Measurements from ENCODE around the gene EMX1. TPM values are rescaled to one million over a fixed set of nuclear protein-coding genes. Genes with fewer than 3 reads are reported as not detected.
A peak's percentile ranks its signal among the peaks of the same experiment; 100 is the strongest.

Gene EMX1
- total RNA-seq, 1 experiment from 2014 or later: not detected

- H3K4me3 ChIP-seq (ENCODE audit: low read length): no peak overlapping the region
- no peaks in the 10 kb centered on the region for H4K20me1 ChIP-seq (ENCODE audit: low read length)
- no peak overlapping the region for H3K4me2 ChIP-seq (ENCODE audit: low read length)
- no peak overlapping the region for H3K9ac ChIP-seq (ENCODE audit: low read length)
- peaks cover 8% of the 10 kb centered on the region; the same call in 1 of the 2 replicates for H3K4me1 ChIP-seq (ENCODE audit: insufficient read depth, low read length)
- BruUV-seq (replicated peaks): no TSS peak
- CTCF ChIA-PET: no interaction called here
- intact Hi-C loops (cut with micrococcal nuclease): no loop called here
- TF ChIP-seq EZH2 (IDR thresholded peaks at IDR 0.05; ENCODE audit: low read length, unreplicated experiment): no peak
- no peak for TF ChIP-seq CTCF (conservative IDR thresholded peaks at IDR 0.05; ENCODE audit: low read depth, low read length)
- no peak for TF ChIP-seq EZH2phosphoT487 (IDR thresholded peaks at IDR 0.05; ENCODE audit: borderline replicate concordance, low read length)
- H3K9me3 ChIP-seq (ENCODE audit: low read length): no peaks in the 10 kb centered on the region
- no peaks in the 10 kb centered on the region for H3K79me2 ChIP-seq (ENCODE audit: low read length)
- no peak overlapping the region for H3K27ac ChIP-seq (ENCODE audit: low read length)
- H3K9me2 ChIP-seq (replicated peaks; ENCODE audit: low read length): no peaks in the 10 kb centered on the region
- H3K36me3 ChIP-seq (ENCODE audit: low read depth, low read length): no peaks in the 10 kb centered on the region
- no peak overlapping the region for H2AFZ ChIP-seq (ENCODE audit: low read length)
- POLR2A ChIA-PET (ENCODE audit: unreplicated experiment): no interaction called here
- ATAC-seq (no peak), DNase-seq (no peak)
- H3F3A ChIP-seq (ENCODE audit: low read length, unreplicated experiment): no peaks in the 10 kb centered on the region
- H3K27me3 ChIP-seq (ENCODE audit: low read length): peaks cover 60% of the 10 kb centered on the region
Observed at GRCh38 chr2:72908741-72909140, 8.6 kb upstream of the EMX1 start.

- no TSS peak for BruUV-seq (replicated peaks)
- intact Hi-C loops (cut with micrococcal nuclease): no loop called here
- Histone ChIP-seq H2AFZ (ENCODE audit: low read length) (no peak overlapping the region), H3F3A (ENCODE audit: low read length, unreplicated experiment) (no peaks in the 10 kb centered on the region), H3K9me3 (ENCODE audit: low read length) (no peaks in the 10 kb centered on the region), H3K36me3 (ENCODE audit: low read depth, low read length) (no peaks in the 10 kb centered on the region), H3K4me2 (ENCODE audit: low read length) (no peak overlapping the region), H3K27ac (ENCODE audit: low read length) (no peak overlapping the region), H3K9ac (ENCODE audit: low read length) (no peak overlapping the region), H3K27me3 (ENCODE audit: low read length) (peaks cover 72% of the 10 kb centered on the region), H3K79me2 (ENCODE audit: low read length) (no peaks in the 10 kb centered on the region), H3K4me3 (ENCODE audit: low read length) (no peak overlapping the region), H3K4me1 (ENCODE audit: insufficient read depth, low read length) (peaks cover 12% of the 10 kb centered on the region; the same call in 1 of the 2 replicates), H3K9me2 (replicated peaks; ENCODE audit: low read length) (no peaks in the 10 kb centered on the region), H4K20me1 (ENCODE audit: low read length) (no peaks in the 10 kb centered on the region)
- ChIA-PET CTCF (interaction anchor here (0.6 kb wide), 1 partner anchor 71 kb away, joined by 3 read pairs; no protein-coding TSS in a partner anchor), POLR2A (ENCODE audit: unreplicated experiment) (no interaction called here)
- TF ChIP-seq EZH2phosphoT487 (IDR thresholded peaks at IDR 0.05; ENCODE audit: borderline replicate concordance, low read length) (no peak), EZH2 (IDR thresholded peaks at IDR 0.05; ENCODE audit: low read length, unreplicated experiment) (no peak), CTCF (conservative IDR thresholded peaks at IDR 0.05; ENCODE audit: low read depth, low read length) (no peak)
- ATAC-seq (peak; percentile 32), DNase-seq (peak; percentile 55)
Observed at GRCh38 chr2:72911256-72911655, 6.1 kb upstream of the EMX1 start.

GRCh38 chr2:72913486-72914205 is 3.7 kb upstream of the EMX1 start:
- Histone ChIP-seq H3K4me3 (ENCODE audit: low read length) (no peak overlapping the region), H3K4me2 (ENCODE audit: low read length) (no peak overlapping the region), H3K9me2 (replicated peaks; ENCODE audit: low read length) (no peaks in the 10 kb centered on the region), H2AFZ (ENCODE audit: low read length) (no peak overlapping the region), H3K9ac (ENCODE audit: low read length) (no peak overlapping the region), H3K79me2 (ENCODE audit: low read length) (no peaks in the 10 kb centered on the region), H3F3A (ENCODE audit: low read length, unreplicated experiment) (no peaks in the 10 kb centered on the region), H3K27me3 (ENCODE audit: low read length) (peaks cover 76% of the 10 kb centered on the region), H3K9me3 (ENCODE audit: low read length) (no peaks in the 10 kb centered on the region), H3K4me1 (ENCODE audit: insufficient read depth, low read length) (peaks cover 25% of the 10 kb centered on the region; the same call in 1 of the 2 replicates), H3K27ac (ENCODE audit: low read length) (no peak overlapping the region), H4K20me1 (ENCODE audit: low read length) (no peaks in the 10 kb centered on the region), H3K36me3 (ENCODE audit: low read depth, low read length) (no peaks in the 10 kb centered on the region)
- intact Hi-C loops (cut with micrococcal nuclease): no loop called here
- CTCF ChIA-PET: no interaction called here
- no peak for DNase-seq
- TF ChIP-seq CTCF (conservative IDR thresholded peaks at IDR 0.05; ENCODE audit: low read depth, low read length): peak; percentile 36; the same call in 1 of the 2 replicates
- TF ChIP-seq EZH2 (IDR thresholded peaks at IDR 0.05; ENCODE audit: low read length, unreplicated experiment): no peak
- ATAC-seq: no peak
- no TSS peak for BruUV-seq (replicated peaks)
- POLR2A ChIA-PET (ENCODE audit: unreplicated experiment): no interaction called here
